ENCODE data around the gene PRDM16.

GRCh38 chr1:3196577-3197245 lies 127.7 kb downstream of the PRDM16 start:
- TF ChIP-seq SP2 (CRISPR knock-in tag; IDR thresholded peaks at IDR 0.05) = no peak
- no peak for TF ChIP-seq CHD2 (IDR thresholded peaks at IDR 0.05; ENCODE audit: low read depth, low read length)
- no peak for TF ChIP-seq CTCF (CRISPR knock-in tag; IDR thresholded peaks at IDR 0.05)
- TF ChIP-seq MXD3 (CRISPR knock-in tag; IDR thresholded peaks at IDR 0.05) = no peak
- no peak for TF ChIP-seq ZFX (CRISPR knock-in tag; IDR thresholded peaks at IDR 0.05; ENCODE audit: low read depth)
- no peak for TF ChIP-seq POLR2A (IDR thresholded peaks at IDR 0.05; ENCODE audit: insufficient read depth in 1 of 2, low read depth in 2 of 2, low read length in 2 of 2)
- no peak for TF ChIP-seq KAT8 (CRISPR knock-in tag; IDR thresholded peaks at IDR 0.05)
